H9 (cell line): ENCODE results near the gene MINPP1. TPM values are rescaled to one million over a fixed set of nuclear protein-coding genes. Genes with fewer than 3 reads are reported as not detected.

ENCODE experiments used
- DNase-seq: peaks from one replicate; pipeline ENCODE4 v3.0.0-alpha.2; 2017
- H2AFZ ChIP-seq: one replicate; pipeline ENCODE4 v1.6.1; 2013; ENCODE audit warnings: mild to moderate bottlenecking, low read length, control low read depth, moderate library complexity
- H2AK5ac ChIP-seq: 2 replicates; pipeline ENCODE4 v1.6.1; 2013; ENCODE audit warnings: low read length, control low read depth, mixed read lengths; ENCODE audit not compliant: insufficient read length
- H2BK120ac ChIP-seq: one replicate; pipeline ENCODE4 v1.6.1; 2013; ENCODE audit warnings: low read depth, mild to moderate bottlenecking, low read length, control low read depth, inconsistent platforms; ENCODE audit not compliant: poor library complexity, severe bottlenecking
- H2BK12ac ChIP-seq: 2 replicates; pipeline ENCODE4 v1.6.1; 2013; ENCODE audit warnings: low read length, control low read depth, mixed read lengths, low read depth; ENCODE audit not compliant: insufficient read length
- H2BK15ac ChIP-seq: 2 replicates; pipeline ENCODE4 v1.6.1; 2013; ENCODE audit warnings: low read depth, low read length, control low read depth
- H2BK20ac ChIP-seq: one replicate; pipeline ENCODE4 v1.6.1; 2013; ENCODE audit warnings: low read depth, mild to moderate bottlenecking, low read length, control low read depth, inconsistent platforms; ENCODE audit not compliant: poor library complexity, severe bottlenecking
- H2BK5ac ChIP-seq: 2 replicates; pipeline ENCODE4 v1.6.1; 2013; ENCODE audit warnings: low read length, control low read depth, mixed read lengths; ENCODE audit not compliant: insufficient read length
- H3K14ac ChIP-seq: 2 replicates; pipeline ENCODE4 v1.6.1; 2013; ENCODE audit warnings: low read length, control low read depth; ENCODE audit not compliant: insufficient read depth
- H3K18ac ChIP-seq: 2 replicates; pipeline ENCODE4 v1.6.1; 2013; ENCODE audit warnings: low read depth, mild to moderate bottlenecking, mixed read lengths, low read length, control low read depth; ENCODE audit not compliant: insufficient read length
- H3K23ac ChIP-seq: 2 replicates; pipeline ENCODE4 v1.6.1; 2013; ENCODE audit warnings: low read length, control low read depth, mixed read lengths, low read depth; ENCODE audit not compliant: insufficient read length
- H3K23me2 ChIP-seq: 2 replicates; pipeline ENCODE4 v1.6.1; 2013; ENCODE audit warnings: low read depth, mild to moderate bottlenecking, mixed read lengths, low read length, control low read depth; ENCODE audit not compliant: insufficient read length, poor library complexity, severe bottlenecking
- H3K27ac ChIP-seq: 2 replicates; pipeline ENCODE4 v1.5.1; 2013; ENCODE audit warnings: low read length, control low read depth, mixed read lengths, low read depth; ENCODE audit not compliant: insufficient read length
- H3K27me3 ChIP-seq: 2 replicates; pipeline ENCODE4 v1.6.1; 2013; ENCODE audit warnings: low read length, control low read depth, inconsistent platforms; ENCODE audit not compliant: insufficient read depth
- H3K4ac ChIP-seq: 2 replicates; pipeline ENCODE4 v1.6.1; 2013; ENCODE audit warnings: low read depth, mild to moderate bottlenecking, control low read depth, inconsistent platforms, low read length, moderate library complexity
- H3K4me1 ChIP-seq: 2 replicates; pipeline ENCODE4 v1.6.1; 2013; ENCODE audit warnings: low read length, control low read depth, inconsistent platforms; ENCODE audit not compliant: insufficient read depth
- H3K4me2 ChIP-seq: 2 replicates; pipeline ENCODE4 v1.6.1; 2013; ENCODE audit warnings: low read length, control low read depth, mixed read lengths; ENCODE audit not compliant: insufficient read length, insufficient read depth
- H3K56ac ChIP-seq: 2 replicates; pipeline ENCODE4 v1.6.1; 2013; ENCODE audit warnings: low read depth, mild to moderate bottlenecking, mixed read lengths, low read length, control low read depth; ENCODE audit not compliant: insufficient read length
- H3K79me1 ChIP-seq: 2 replicates; pipeline ENCODE4 v1.6.1; 2013; ENCODE audit warnings: low read depth, mild to moderate bottlenecking, moderate library complexity, low read length, control low read depth, inconsistent platforms; ENCODE audit not compliant: insufficient read depth, poor library complexity, severe bottlenecking
- H3K79me2 ChIP-seq: 2 replicates; pipeline ENCODE4 v1.6.1; 2013; ENCODE audit warnings: low read length, control low read depth, inconsistent platforms; ENCODE audit not compliant: insufficient read depth
- H3K9ac ChIP-seq: 2 replicates; pipeline ENCODE4 v1.6.1; 2013; ENCODE audit warnings: low read length, control low read depth, mixed read lengths; ENCODE audit not compliant: insufficient read length; ENCODE audit errors: extremely low read depth
- H3K9me3 ChIP-seq: one replicate; pipeline ENCODE4 v1.6.1; 2013; ENCODE audit warnings: low read depth, low read length, inconsistent platforms; ENCODE audit not compliant: control insufficient read depth
- H3T11ph ChIP-seq: one replicate; pipeline ENCODE4 v1.6.1; 2013; ENCODE audit warnings: mild to moderate bottlenecking, low read length, control low read depth, inconsistent platforms
- H4K20me1 ChIP-seq: one replicate; pipeline ENCODE4 v1.6.1; 2013; ENCODE audit not compliant: control insufficient read depth, insufficient read length, insufficient read depth
- H4K5ac ChIP-seq: 2 replicates; pipeline ENCODE4 v1.6.1; 2013; ENCODE audit warnings: low read depth, mild to moderate bottlenecking, mixed read lengths, low read length, control low read depth; ENCODE audit not compliant: insufficient read length
- H4K8ac ChIP-seq: replicated peaks from 2 replicates; pipeline ENCODE4 v1.6.1; 2013; ENCODE audit warnings: low read length, control low read depth, mixed read lengths, low read depth; ENCODE audit not compliant: insufficient read length
- H4K91ac ChIP-seq: 2 replicates; pipeline ENCODE4 v1.6.1; 2013; ENCODE audit warnings: low read depth, mild to moderate bottlenecking, moderate library complexity, mixed read lengths, low read length, control low read depth; ENCODE audit not compliant: insufficient read length
- H3K27ac Mint-ChIP-seq, 3 experiments: 2 replicates in 2 of 3; 3 replicates in 1 of 3; pipeline ENCODE4 v1.8.0; 2020 to 2021; ENCODE audit warnings: mixed read lengths in 3 of 3, mild to moderate bottlenecking in 1 of 3, moderate library complexity in 1 of 3
- H3K27me3 Mint-ChIP-seq: 2 replicates; pipeline ENCODE4 v1.8.0; 2021; ENCODE audit warnings: low read depth, mild to moderate bottlenecking, moderate library complexity, mixed read lengths
- H3K36me3 Mint-ChIP-seq, 3 experiments: 2 replicates in 2 of 3; 3 replicates in 1 of 3; pipeline ENCODE4 v1.8.0; 2020 to 2021; ENCODE audit warnings: low read depth in 3 of 3, mixed read lengths in 3 of 3; ENCODE audit not compliant: insufficient read depth in 1 of 3
- H3K4me1 Mint-ChIP-seq, 2 experiments: 2 replicates each; pipeline ENCODE4 v1.8.0; 2020; ENCODE audit warnings: mixed read lengths in 2 of 2
- H3K4me3 Mint-ChIP-seq, 2 experiments: 2 replicates in 1 of 2; 3 replicates in 1 of 2; pipeline ENCODE4 v1.8.0; 2020 to 2021; ENCODE audit warnings: mild to moderate bottlenecking in 2 of 2, mixed read lengths in 2 of 2, moderate library complexity in 1 of 2
- H3K9me3 Mint-ChIP-seq, 2 experiments: 2 replicates in 1 of 2; 3 replicates in 1 of 2; pipeline ENCODE4 v1.8.0; 2020; ENCODE audit warnings: mild to moderate bottlenecking in 2 of 2, mixed read lengths in 2 of 2, moderate library complexity in 1 of 2
- WGBS: extraction: QIAGEN DNeasy Blood & Tissue Kit; methylation state at CpG from one replicate; pipeline ENCODE4 v1.1.7; 2013; ENCODE audit warnings: missing lambda C conversion rate, low lambda C conversion rate, mixed read lengths; ENCODE audit not compliant: insufficient read length; ENCODE audit errors: extremely low coverage; 5-methylcytosine and 5-hydroxymethylcytosine counted together
- total RNA-seq: library from RNA; stranded (reverse); gene quantifications from 2 replicates; pipeline ENCODE4 v1.2.1, GENCODE V29; 2021
- TF ChIP-seq, protein P1 (sequence below): fragments of 200-600 bp; sonication (generic); conservative IDR thresholded peaks from 3 replicates; pipeline ENCODE4 v1.8.0; 2021; ENCODE audit warnings: antibody characterized with exemption, mild to moderate bottlenecking

Gene MINPP1
- total RNA-seq, 1 experiment from 2014 or later = 30.3 TPM

DNA sequence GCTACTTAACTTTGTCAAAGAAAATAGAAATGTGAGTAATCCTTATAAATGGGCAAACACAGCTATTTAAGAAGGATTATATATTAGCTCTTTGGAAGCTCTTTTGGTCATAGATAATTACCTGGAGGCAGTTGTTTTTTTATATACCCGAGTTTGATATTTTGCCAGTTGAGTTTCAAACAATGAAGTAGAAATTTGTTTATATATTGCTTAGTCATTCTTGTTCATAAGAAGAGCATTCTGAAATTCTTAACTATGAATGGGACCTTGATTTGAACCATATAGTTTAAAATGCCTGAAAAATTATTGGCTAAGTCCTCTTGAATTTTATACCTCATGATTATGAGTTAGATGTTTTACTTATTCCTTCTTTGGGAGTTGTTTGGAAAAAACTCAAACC, 36.4 kb downstream of the MINPP1 start:
- Mint-ChIP-seq H3K9me3 (peaks cover 19 to 24% of the 10 kb centered on the region in 2 experiments), H3K4me3 (no peak overlapping the region), H3K4me1 (peaks cover 8 to 15% of the 10 kb centered on the region in 2 experiments), H3K27ac (no peak overlapping the region), H3K27me3 (no peaks in the 10 kb centered on the region), H3K36me3 (peaks cover 51 to 54% (median 52%) of the 10 kb centered on the region in 3 experiments)
- H3K79me2 ChIP-seq = no peaks in the 10 kb centered on the region
- no peaks in the 10 kb centered on the region for H3K27me3 ChIP-seq
- H3K4me1 ChIP-seq = no peaks in the 10 kb centered on the region
- H4K5ac ChIP-seq = no peak overlapping the region
- no peak overlapping the region for H3K18ac ChIP-seq
- no peaks in the 10 kb centered on the region for H4K20me1 ChIP-seq
- WGBS = no CpG with 5 or more reads among the region's 1 CpG
- no peak overlapping the region for H2BK12ac ChIP-seq
- TF ChIP-seq, protein P1, sequence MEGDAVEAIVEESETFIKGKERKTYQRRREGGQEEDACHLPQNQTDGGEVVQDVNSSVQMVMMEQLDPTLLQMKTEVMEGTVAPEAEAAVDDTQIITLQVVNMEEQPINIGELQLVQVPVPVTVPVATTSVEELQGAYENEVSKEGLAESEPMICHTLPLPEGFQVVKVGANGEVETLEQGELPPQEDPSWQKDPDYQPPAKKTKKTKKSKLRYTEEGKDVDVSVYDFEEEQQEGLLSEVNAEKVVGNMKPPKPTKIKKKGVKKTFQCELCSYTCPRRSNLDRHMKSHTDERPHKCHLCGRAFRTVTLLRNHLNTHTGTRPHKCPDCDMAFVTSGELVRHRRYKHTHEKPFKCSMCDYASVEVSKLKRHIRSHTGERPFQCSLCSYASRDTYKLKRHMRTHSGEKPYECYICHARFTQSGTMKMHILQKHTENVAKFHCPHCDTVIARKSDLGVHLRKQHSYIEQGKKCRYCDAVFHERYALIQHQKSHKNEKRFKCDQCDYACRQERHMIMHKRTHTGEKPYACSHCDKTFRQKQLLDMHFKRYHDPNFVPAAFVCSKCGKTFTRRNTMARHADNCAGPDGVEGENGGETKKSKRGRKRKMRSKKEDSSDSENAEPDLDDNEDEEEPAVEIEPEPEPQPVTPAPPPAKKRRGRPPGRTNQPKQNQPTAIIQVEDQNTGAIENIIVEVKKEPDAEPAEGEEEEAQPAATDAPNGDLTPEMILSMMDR = no peak
- H3K14ac ChIP-seq = no peak overlapping the region
- H3K9ac ChIP-seq = no peak overlapping the region
- H2BK15ac ChIP-seq = no peak overlapping the region
- H4K8ac ChIP-seq = no peak overlapping the region
- H3K9me3 ChIP-seq = peaks cover 18% of the 10 kb centered on the region
- DNase-seq = no peak
- H3T11ph ChIP-seq = no peak overlapping the region
- no peak overlapping the region for H3K23ac ChIP-seq
- H2BK120ac ChIP-seq = no peak overlapping the region
- H3K79me1 ChIP-seq = peaks cover 3% of the 10 kb centered on the region
- H2BK20ac ChIP-seq = no peak overlapping the region
- no peak overlapping the region for H3K27ac ChIP-seq
- no peak overlapping the region for H2BK5ac ChIP-seq
- no peak overlapping the region for H4K91ac ChIP-seq
- H3K56ac ChIP-seq = no peak overlapping the region
- no peak overlapping the region for H3K4me2 ChIP-seq
- no peak overlapping the region for H2AFZ ChIP-seq
- no peak overlapping the region for H2AK5ac ChIP-seq
- no peaks in the 10 kb centered on the region for H3K23me2 ChIP-seq
- H3K4ac ChIP-seq = no peak overlapping the region
